ENCODE data around the gene DCXR. TPM values are rescaled to one million over a fixed set of nuclear protein-coding genes. Genes with fewer than 3 reads are reported as not detected.
A peak's percentile ranks its signal among the peaks of the same experiment; 100 is the strongest.

DCXR gene
- total RNA-seq: 100 to 1,000 TPM; 120 to 124 TPM

GRCh38 chr17:82037092-82037888 lies at the start of gene DCXR:
Gene DCXR (minus strand): TSS chr17:82037697. CDS start chr17:82037682, 15 bp downstream.
- no peaks in the 10 kb centered on the region for H3K9me3 Mint-ChIP-seq (ENCODE audit: low read depth)
- peak; percentile 95 for ATAC-seq
- CTCF ChIA-PET: interaction anchor here (0.6 to 3.5 kb wide), 33 partner anchors 7 to 353 kb away, joined by 3 to 18 read pairs (median 5); partner anchors contain the start of genes CD7, CENPX, FASN and LRRC45
- peak; percentile 98 for DNase-seq
- H3K36me3 Mint-ChIP-seq: peaks cover 7% of the 10 kb centered on the region
- H3K27ac Mint-ChIP-seq: peak within 1 kb of the TSS; percentile 91
- no peaks in the 10 kb centered on the region for H3K27me3 Mint-ChIP-seq
- H3K4me1 Mint-ChIP-seq: peaks cover 24% of the 10 kb centered on the region
- H3K4me3 Mint-ChIP-seq: peak within 1 kb of the TSS; percentile 74

GRCh38 chr17:82085931-82086764 lies 48.7 kb upstream of the DCXR start:
- Mint-ChIP-seq H3K9me3 (ENCODE audit: low read depth) (no peaks in the 10 kb centered on the region), H3K4me1 (no peaks in the 10 kb centered on the region), H3K27me3 (no peaks in the 10 kb centered on the region), H3K27ac (no peak overlapping the region), H3K36me3 (peaks cover 21% of the 10 kb centered on the region), H3K4me3 (no peak overlapping the region)
- DNase-seq: no peak
- no peak for ATAC-seq
- CTCF ChIA-PET: no interaction called here

- Mint-ChIP-seq H3K4me3 (no peak overlapping the region), H3K9me3 (ENCODE audit: low read depth) (no peaks in the 10 kb centered on the region), H3K27ac (no peak overlapping the region), H3K4me1 (no peaks in the 10 kb centered on the region), H3K36me3 (peaks cover 18% of the 10 kb centered on the region), H3K27me3 (no peaks in the 10 kb centered on the region)
- DNase-seq (no peak), ATAC-seq (no peak)
- CTCF ChIA-PET: no interaction called here
These were observed 47.7 kb upstream of the DCXR start for GRCh38 chr17:82085031-82085861.

GRCh38 chr17:82084373-82085030 lies 47.0 kb upstream of the DCXR start:
- no peak overlapping the region for H3K27ac Mint-ChIP-seq
- H3K9me3 Mint-ChIP-seq (ENCODE audit: low read depth): no peaks in the 10 kb centered on the region
- H3K27me3 Mint-ChIP-seq: no peaks in the 10 kb centered on the region
- H3K4me3 Mint-ChIP-seq: no peak overlapping the region
- CTCF ChIA-PET: no interaction called here
- no peak for ATAC-seq
- H3K36me3 Mint-ChIP-seq: peaks cover 22% of the 10 kb centered on the region
- no peaks in the 10 kb centered on the region for H3K4me1 Mint-ChIP-seq
- no peak for DNase-seq

GRCh38 chr17:82083533-82084359 lies 46.2 kb upstream of the DCXR start:
- CTCF ChIA-PET: no interaction called here

GRCh38 chr17:82083009-82083408 lies 45.5 kb upstream of the DCXR start:
- no peak overlapping the region for H3K27ac Mint-ChIP-seq
- H3K36me3 Mint-ChIP-seq: peaks cover 24% of the 10 kb centered on the region
- H3K27me3 Mint-ChIP-seq: no peaks in the 10 kb centered on the region
- no peaks in the 10 kb centered on the region for H3K9me3 Mint-ChIP-seq (ENCODE audit: low read depth)
- DNase-seq (no peak), ATAC-seq (no peak)
- CTCF ChIA-PET: no interaction called here
- no peak overlapping the region for H3K4me3 Mint-ChIP-seq
- H3K4me1 Mint-ChIP-seq: no peaks in the 10 kb centered on the region

More at GRCh38 chr17:82083533-82084359, 46.2 kb upstream of the DCXR start:
- Mint-ChIP-seq H3K4me3 (no peak overlapping the region), H3K36me3 (peaks cover 25% of the 10 kb centered on the region), H3K27me3 (no peaks in the 10 kb centered on the region), H3K4me1 (no peaks in the 10 kb centered on the region), H3K27ac (no peak overlapping the region), H3K9me3 (ENCODE audit: low read depth) (no peaks in the 10 kb centered on the region)
- DNase-seq: no peak
- no peak for ATAC-seq

- DNase-seq: no peak
- H3K4me1 Mint-ChIP-seq: no peaks in the 10 kb centered on the region
- no peaks in the 10 kb centered on the region for H3K27me3 Mint-ChIP-seq
- H3K4me3 Mint-ChIP-seq: no peak overlapping the region
- no peak overlapping the region for H3K27ac Mint-ChIP-seq
- CTCF ChIA-PET: no interaction called here
- H3K9me3 Mint-ChIP-seq (ENCODE audit: low read depth): no peaks in the 10 kb centered on the region
- ATAC-seq: no peak
- H3K36me3 Mint-ChIP-seq: peaks cover 23% of the 10 kb centered on the region
These were observed 45.0 kb upstream of the DCXR start for GRCh38 chr17:82082456-82082855.

- Mint-ChIP-seq H3K4me3 (no peak overlapping the region), H3K4me1 (no peaks in the 10 kb centered on the region), H3K36me3 (peaks cover 23% of the 10 kb centered on the region), H3K9me3 (ENCODE audit: low read depth) (no peaks in the 10 kb centered on the region), H3K27me3 (no peaks in the 10 kb centered on the region), H3K27ac (no peak overlapping the region)
- CTCF ChIA-PET: no interaction called here
- DNase-seq (no peak), ATAC-seq (no peak)
These were observed 44.5 kb upstream of the DCXR start for GRCh38 chr17:82081966-82082365.

GRCh38 chr17:82081546-82081945 lies 44.0 kb upstream of the DCXR start:
- Mint-ChIP-seq H3K4me1 (no peaks in the 10 kb centered on the region), H3K27ac (no peak overlapping the region), H3K4me3 (no peak overlapping the region), H3K36me3 (peaks cover 23% of the 10 kb centered on the region), H3K27me3 (no peaks in the 10 kb centered on the region), H3K9me3 (ENCODE audit: low read depth) (no peaks in the 10 kb centered on the region)
- ATAC-seq (no peak), DNase-seq (no peak)
- CTCF ChIA-PET: no interaction called here

- Mint-ChIP-seq H3K27me3 (no peaks in the 10 kb centered on the region), H3K27ac (no peak overlapping the region), H3K9me3 (ENCODE audit: low read depth) (no peaks in the 10 kb centered on the region), H3K4me3 (no peak overlapping the region), H3K4me1 (no peaks in the 10 kb centered on the region), H3K36me3 (peaks cover 23% of the 10 kb centered on the region)
- CTCF ChIA-PET: no interaction called here
- ATAC-seq: no peak
- no peak for DNase-seq
These were observed 43.4 kb upstream of the DCXR start for GRCh38 chr17:82080789-82081464.

- Mint-ChIP-seq H3K9me3 (ENCODE audit: low read depth) (no peaks in the 10 kb centered on the region), H3K4me3 (no peak overlapping the region), H3K27me3 (no peaks in the 10 kb centered on the region), H3K27ac (no peak overlapping the region), H3K4me1 (no peaks in the 10 kb centered on the region), H3K36me3 (peaks cover 23% of the 10 kb centered on the region)
- ATAC-seq: no peak
- no peak for DNase-seq
- CTCF ChIA-PET: no interaction called here
These were observed 42.7 kb upstream of the DCXR start for GRCh38 chr17:82080048-82080788.

Measured in activated CD8-positive, alpha-beta memory T cell treated with anti-CD3 and anti-CD28 coated beads, Interleukin-2, amount 10 ng/mL, durations not matched to agents 7 days and 5 days (primary cell).